Activated T-cell treated with anti-CD3 and anti-CD28 coated beads, Interleukin-2, amount 50 U/mL, for 1 hour (primary cell): ENCODE results near the gene HAAO.

Experiments used
- DNase-seq: peaks from one replicate; pipeline ENCODE4 v3.0.0-alpha.2; 2020

Gene HAAO

GRCh38 chr2:42792087-42792582 lies 248 bp downstream of the HAAO start:
- no peak for DNase-seq

DNA sequence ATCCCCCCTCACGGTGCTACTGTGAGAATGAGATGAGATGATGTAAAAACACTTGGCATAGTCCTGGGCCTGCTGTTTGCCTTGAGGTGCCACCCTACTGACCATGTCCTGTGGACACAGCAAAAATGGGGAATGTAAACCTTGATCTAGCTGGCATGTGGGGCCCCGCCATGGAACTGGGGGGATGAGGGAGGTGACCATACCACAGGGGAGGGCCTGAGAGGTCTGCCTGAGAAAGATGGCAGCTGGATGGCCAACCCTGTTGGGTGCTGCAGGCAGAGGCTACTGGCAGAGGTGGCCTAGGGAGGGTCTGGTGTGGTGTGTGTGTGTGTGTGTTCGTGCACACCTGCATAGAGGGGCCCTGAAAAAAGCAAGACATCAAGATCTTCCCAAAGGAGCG lies 777 bp downstream of the HAAO start:
- DNase-seq, result no peak

- DNase-seq, result no peak
Measured at GRCh38 chr2:42789751-42790150, 2.6 kb downstream of the HAAO start.

DNA sequence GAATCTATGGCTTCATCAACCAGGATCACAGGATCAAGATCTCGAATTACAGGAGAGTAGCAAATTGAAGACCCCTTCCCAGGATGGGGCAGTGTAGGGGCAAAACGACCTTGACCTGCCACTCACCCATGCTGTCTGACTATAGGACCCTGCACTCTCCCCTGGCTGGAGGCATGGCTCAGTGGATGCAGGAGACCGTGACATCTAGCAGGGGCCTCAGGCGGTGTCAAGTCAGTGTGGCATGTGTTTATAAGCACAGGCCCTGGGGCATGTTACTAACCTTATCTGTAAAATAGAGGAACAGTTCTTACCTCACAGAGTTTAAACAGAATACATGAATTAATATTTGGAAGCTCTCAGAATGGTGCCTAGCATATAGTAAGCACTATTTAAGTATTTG lies 3.5 kb downstream of the HAAO start:
- DNase-seq, result no peak

DNA sequence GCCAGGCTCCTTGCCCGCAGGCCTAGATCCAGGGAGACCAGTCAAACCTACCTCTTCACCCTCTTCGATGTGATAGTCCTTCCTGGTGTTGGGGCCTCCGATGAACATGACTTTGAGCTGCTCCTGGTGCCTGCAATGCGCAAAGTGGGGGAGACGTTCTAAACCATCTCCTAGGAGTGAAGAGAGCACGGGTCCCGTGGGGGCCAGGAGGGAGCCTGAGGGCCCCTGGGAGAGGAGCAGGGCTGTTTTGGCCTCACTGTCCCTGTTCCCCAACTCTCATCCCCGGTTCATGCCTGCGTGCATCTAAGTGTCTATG lies 3.9 kb downstream of the HAAO start:
- no peak for DNase-seq

- no peak for DNase-seq
Measured at GRCh38 chr2:42787788-42788477, 4.5 kb downstream of the HAAO start.

DNA sequence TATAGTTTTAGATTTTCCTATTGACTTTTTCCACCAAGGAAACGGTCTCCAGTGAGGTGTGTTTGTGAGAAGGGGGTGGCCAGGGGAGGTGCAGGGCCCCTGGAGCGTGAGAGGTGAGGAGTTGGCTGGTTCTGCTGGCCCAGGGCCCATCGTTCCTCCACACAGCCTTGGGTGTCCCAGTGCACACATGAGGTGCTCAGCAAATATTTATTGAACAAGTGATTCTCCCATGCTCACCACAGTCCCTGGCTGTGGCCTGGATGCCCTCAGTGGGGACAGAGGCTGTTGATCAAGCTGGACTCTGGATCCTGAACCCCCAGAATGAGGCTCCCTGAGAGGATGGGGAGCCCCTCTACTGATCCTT lies 5.0 kb downstream of the HAAO start:
- DNase-seq, result no peak

GRCh38 chr2:42786561-42787345 lies 5.6 kb downstream of the HAAO start:
- no peak for DNase-seq

DNA sequence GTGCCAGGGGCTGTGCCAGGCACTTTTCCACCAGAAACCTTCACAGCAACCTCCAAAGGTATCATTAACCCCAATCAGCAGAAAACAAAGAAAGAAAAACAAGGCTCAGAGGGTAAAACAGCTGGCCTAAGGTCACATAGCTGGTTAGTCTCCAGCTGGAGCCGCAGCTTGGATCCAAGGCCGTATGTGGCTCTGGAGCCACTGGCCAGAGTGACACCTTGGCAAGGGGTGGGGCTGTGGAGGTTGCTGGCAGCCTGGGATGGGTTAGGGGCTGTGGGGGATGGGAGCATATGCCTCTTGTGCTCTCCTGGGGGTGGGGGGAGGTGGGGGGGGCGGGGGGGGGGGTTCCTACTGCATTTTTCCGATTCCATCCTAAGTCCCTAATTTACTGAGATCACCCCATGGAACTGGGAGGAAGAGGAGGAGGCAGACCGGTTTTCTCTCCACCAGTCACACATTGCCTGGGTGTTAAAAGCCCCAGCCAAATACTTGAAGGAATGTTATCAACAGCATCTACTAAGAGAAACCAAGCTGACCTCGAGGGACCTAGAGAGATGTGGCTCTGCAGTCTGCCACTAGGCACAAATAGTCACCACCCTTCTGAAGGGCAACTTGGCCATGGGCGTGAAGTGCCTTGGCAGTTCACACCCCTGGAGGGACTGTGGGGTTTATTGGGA lies 8.0 kb downstream of the HAAO start:
- no peak for DNase-seq

GRCh38 chr2:42783511-42783910 lies 8.9 kb downstream of the HAAO start:
- no peak for DNase-seq

DNA sequence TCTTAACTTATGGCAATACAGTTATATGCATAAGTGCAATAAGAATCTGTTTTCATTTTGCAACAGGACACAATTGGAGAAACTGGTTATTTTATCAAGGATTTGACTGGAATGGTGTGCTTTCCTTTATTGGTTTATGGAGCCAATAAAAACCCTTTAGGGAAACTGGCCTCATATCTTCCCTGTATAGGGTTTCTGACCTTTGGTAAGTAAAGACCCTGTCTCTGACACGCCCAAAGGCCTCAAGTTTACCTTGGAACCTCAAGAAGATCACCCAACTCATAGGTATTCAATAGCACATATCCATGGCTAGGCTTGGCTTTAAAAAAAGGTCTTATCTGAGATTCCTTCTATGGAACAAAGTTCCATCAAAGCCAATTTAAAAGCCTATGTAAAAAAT lies 11.2 kb downstream of the HAAO start:
- no peak for DNase-seq

- no peak for DNase-seq
Measured at GRCh38 chr2:42777883-42778805, 14.2 kb downstream of the HAAO start.

GRCh38 chr2:42775810-42776209 lies 16.6 kb downstream of the HAAO start:
- DNase-seq, result no peak

DNA sequence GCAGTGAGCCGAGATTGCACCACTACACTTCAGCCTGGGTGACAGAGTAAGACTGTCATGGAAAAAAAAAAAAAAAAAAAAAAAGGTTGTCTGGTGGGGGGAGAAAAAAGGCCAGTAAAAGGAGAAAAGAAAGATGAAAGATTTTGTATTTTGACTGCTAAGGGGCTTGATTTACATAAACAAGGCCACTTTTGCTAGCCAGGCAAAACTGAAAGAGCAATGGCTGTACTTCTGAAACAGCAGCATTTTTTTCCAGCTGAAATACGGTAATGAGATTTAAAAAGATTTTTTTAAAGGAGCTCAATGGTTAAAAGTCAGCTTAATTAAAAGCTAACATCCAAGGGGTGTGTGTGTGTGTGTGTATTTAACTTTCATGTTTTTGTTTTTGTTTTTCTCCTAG lies 17.2 kb downstream of the HAAO start:
- no peak for DNase-seq

DNA sequence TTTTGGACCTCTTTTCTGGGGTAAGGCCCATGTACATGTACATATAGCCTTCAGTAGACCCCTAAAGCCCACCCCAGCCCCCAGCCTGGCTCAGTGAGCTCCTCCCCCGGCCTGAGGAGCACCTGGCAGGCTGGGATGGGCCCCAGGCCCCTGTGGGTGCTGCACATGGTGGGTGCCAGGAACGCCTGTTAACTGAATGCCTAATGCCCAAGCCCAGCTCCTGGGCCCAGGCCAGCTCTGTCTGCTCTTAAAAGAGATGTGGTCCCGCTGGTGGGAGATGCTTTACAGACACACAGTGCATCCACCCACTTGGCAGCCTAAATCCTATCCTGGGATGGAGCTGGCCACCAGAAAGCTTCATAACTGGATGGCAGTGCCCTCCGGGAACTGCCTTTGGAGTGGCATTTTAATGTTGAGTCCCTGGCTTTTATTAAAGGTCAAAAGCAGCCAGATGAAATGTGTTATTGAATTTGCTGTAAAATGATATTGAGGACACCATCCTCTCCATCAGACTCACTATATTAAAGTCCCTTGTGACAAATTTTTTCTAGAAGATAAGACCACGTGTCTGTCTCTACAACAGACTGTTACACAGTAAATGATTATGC lies 20.7 kb downstream of the HAAO start:
- no peak for DNase-seq

- no peak for DNase-seq
Measured at GRCh38 chr2:42770288-42771131, 21.9 kb downstream of the HAAO start.

- DNase-seq, result no peak
Measured at GRCh38 chr2:42769583-42770287, 22.6 kb downstream of the HAAO start.

- DNase-seq, result no peak
Measured at GRCh38 chr2:42768706-42769256, 23.6 kb downstream of the HAAO start.

DNA sequence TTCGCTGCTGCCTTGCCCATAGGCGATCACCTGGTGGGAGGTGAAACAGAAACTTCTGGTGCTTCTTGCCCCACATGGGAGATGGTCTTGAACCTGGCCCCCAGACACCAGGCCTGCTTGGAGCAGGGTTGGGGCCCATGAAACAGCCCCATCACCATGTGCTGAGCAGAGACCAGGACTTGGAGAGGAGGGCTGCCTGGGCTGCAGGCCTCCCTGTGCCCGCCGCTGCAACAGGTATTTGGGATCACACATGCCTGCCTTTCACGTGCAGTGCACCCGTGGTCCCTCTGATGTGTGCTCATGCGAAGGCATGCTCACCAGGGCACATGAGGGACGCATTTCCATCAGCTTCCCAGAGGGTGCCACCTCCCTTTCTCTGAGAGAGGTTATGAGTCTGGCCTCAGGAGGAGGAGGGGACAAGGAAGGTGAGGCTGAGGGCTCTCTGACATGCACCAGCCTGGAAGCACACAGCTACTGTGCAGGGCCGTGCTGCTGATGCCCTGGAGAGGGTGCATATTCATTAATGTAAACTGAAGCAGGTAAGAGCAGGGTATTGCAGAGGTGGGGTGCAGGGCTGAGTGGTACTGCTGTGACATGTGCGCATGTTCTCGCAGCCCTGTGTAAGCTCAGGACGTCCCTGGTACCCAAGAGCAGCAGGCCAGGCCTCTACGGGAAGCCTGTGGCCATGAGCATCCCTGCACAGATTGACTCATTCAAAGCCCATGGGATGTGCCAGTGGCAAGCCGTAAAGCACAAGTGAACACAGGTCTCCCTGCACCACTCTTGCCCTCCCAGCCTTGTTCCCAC lies 24.3 kb downstream of the HAAO start:
- no peak for DNase-seq
